GM12892 (cell line): Measurements from ENCODE around the gene OTUD4.

Experiments used
- POLR2A ChIP-seq: IDR thresholded peaks from 2 replicates; pipeline ENCODE4 v1.6.1; 2011; ENCODE audit warnings: low read depth, low read length, control low read depth
- POLR2AphosphoS5 ChIP-seq: IDR thresholded peaks from 2 replicates; pipeline ENCODE4 v1.6.1; 2011; ENCODE audit warnings: low read depth, low read length, control low read depth

GRCh38 chr4:145216535-145216934, 36.1 kb upstream of the OTUD4 start:
- TF ChIP-seq POLR2A (no peak), POLR2AphosphoS5 (no peak)
